Esophagus squamous epithelium (tissue), 4 donors: ENCODE results near the gene WDR18.

Experiments used
- POLR2A ChIP-seq, 4 donors: fragments of 450-650 bp; IDR thresholded peaks; one replicate each; pipeline ENCODE4 v1.6.1; 2017; ENCODE audit warnings: antibody characterized with exemption in 4 of 4, mild to moderate bottlenecking in 4 of 4, moderate library complexity in 3 of 4
- TF ChIP-seq, protein P1 (sequence below), 6 experiments: fragments of 450-650 bp in 4 of 6; fragments of 200-600 bp in 2 of 6; sonication (generic) in 2 of 6; IDR thresholded peaks; one replicate each; pipeline ENCODE4 v1.5.1; 2016 to 2019; ENCODE audit warnings: antibody characterized with exemption in 6 of 6, mild to moderate bottlenecking in 4 of 6, moderate library complexity in 4 of 6

DNA sequence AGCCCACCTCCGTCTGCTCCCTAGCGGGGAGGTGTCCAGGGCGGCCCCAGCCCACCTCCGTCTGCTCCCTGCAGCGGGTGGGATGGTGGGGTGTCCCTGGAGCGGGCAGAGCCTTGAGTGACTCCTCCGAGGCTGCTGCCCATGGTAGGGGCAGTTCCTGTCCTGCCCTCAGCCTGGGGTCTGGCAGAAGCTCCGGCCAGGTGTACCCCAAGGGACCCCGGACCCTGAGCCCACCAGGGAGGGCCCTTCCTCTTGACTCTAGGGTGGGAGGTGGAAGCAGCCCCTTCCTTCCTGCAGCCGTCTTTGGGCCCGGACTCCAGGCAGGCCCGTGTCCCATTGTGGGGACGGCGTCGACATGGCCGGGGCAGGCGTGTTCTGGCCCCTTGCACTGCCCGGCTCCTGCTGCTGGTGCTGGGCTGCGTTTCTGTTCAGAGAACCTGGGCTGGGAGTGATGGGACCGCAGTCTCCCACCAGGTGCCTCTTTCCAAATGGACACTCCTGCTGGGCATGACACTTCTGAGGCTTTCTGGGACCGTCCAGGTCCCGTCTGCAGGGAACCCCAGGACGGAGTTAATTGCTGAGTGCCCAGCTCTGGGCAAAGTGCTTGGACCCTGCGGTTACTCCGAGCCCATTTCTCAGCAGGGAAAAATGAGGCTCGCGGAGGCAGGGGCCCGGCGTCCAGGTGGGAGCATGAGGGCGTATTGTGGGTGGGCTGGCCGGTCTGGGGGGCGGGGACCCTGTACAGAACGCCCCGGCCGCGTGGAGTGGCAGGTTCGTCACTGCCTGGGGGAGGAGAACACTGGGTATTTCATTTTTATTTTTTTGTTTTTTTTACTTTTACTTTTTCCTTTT, 38.5 kb upstream of the WDR18 start:
- TF ChIP-seq, protein P1, sequence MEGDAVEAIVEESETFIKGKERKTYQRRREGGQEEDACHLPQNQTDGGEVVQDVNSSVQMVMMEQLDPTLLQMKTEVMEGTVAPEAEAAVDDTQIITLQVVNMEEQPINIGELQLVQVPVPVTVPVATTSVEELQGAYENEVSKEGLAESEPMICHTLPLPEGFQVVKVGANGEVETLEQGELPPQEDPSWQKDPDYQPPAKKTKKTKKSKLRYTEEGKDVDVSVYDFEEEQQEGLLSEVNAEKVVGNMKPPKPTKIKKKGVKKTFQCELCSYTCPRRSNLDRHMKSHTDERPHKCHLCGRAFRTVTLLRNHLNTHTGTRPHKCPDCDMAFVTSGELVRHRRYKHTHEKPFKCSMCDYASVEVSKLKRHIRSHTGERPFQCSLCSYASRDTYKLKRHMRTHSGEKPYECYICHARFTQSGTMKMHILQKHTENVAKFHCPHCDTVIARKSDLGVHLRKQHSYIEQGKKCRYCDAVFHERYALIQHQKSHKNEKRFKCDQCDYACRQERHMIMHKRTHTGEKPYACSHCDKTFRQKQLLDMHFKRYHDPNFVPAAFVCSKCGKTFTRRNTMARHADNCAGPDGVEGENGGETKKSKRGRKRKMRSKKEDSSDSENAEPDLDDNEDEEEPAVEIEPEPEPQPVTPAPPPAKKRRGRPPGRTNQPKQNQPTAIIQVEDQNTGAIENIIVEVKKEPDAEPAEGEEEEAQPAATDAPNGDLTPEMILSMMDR (IDR thresholded peaks at IDR 0.05): no peak
- no peak for TF ChIP-seq POLR2A (IDR thresholded peaks at IDR 0.05)
